NCI-H1105 (cell line): ENCODE measurements around the gene PSG6.
"Not testable (repeated sequence)": the region's sequence is repeated elsewhere in the genome, so short reads cannot be mapped to it uniquely, and the experiment has no call there.

Source experiments
- DNase-seq: peaks from one replicate; lab custom pipeline; 2025; lab: John Stamatoyannopoulos, UW

PSG6 gene

GRCh38 chr19:42906162-42906561, 11.5 kb downstream of the PSG6 start:
- not testable (repeated sequence) for DNase-seq

GRCh38 chr19:42900561-42900960, 17.1 kb downstream of the PSG6 start:
- DNase-seq, result not testable (repeated sequence)

DNA sequence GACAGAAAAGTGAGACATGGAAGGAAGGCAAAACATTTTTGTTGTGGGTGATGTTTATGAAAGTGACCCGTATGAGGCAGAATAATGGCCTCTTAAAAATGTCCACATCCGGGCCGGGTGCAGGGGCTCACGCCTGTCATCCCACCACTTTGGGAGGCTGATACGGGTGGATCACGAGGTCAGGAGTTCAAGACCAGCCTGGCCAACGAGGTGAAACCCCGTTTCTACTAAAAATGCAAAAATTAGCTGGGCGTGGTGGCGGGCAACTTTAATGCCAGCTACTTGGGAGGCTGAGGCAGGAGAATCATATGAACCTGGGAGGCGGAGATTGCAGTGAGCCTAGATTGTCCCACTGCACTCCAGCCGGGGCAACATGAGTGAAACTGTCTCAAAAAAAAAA, 18.0 kb downstream of the PSG6 start:
- not testable (repeated sequence) for DNase-seq

DNA sequence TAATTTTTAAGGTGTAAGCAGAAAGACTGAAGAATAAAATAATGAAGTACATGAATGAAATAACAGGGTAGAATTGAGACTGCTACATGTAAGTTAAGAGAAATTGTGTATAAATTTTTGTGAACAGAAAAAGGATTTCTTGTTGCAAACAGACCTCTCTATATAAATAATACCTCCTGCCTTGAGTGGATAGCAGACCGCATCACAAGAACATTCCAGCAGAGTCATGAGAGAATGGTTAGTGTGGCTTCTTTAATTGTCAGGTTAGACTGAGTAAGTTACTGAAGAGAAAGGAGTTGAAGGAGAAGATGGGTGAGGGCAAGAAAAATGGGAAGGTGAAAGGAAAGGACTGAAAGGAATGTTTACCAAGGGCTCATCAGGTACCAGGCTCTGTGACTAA, 18.6 kb downstream of the PSG6 start:
- DNase-seq, result not testable (repeated sequence)

DNA sequence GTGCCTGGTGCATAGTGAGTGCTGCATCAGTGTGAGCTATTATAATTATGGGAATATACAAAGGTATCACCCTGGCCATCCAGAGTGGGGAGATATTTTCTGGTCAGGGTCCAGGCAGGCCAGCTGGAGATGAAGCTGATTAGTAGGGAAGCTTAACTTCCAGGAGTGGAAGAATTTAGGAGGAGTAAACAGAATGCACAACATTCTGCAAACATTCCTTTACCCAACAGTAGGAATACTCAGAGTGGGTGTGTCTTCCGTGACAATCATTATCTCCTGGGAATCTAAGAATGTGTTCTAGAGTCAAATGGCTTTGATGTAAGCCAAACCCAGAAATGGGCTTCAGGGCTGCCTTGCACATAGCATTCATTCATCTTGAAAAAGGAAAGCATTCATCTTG, 19.0 kb downstream of the PSG6 start:
- DNase-seq, result not testable (repeated sequence)

- DNase-seq, result not testable (repeated sequence)
These were observed 20.0 kb downstream of the PSG6 start for GRCh38 chr19:42897729-42898128.

- DNase-seq, result not testable (repeated sequence)
These were observed 27.2 kb downstream of the PSG6 start for GRCh38 chr19:42890446-42890845.

GRCh38 chr19:42887876-42888445, 29.7 kb downstream of the PSG6 start:
- DNase-seq, result not testable (repeated sequence)

- DNase-seq, result not testable (repeated sequence)
These were observed 35.0 kb downstream of the PSG6 start for GRCh38 chr19:42882730-42883129.

GRCh38 chr19:42882010-42882409, 35.7 kb downstream of the PSG6 start:
- not testable (repeated sequence) for DNase-seq

- DNase-seq, result not testable (repeated sequence)
These were observed 36.4 kb downstream of the PSG6 start for GRCh38 chr19:42881279-42881678.

GRCh38 chr19:42880621-42881020, 37.1 kb downstream of the PSG6 start:
- DNase-seq, result not testable (repeated sequence)

GRCh38 chr19:42879613-42880012, 38.1 kb downstream of the PSG6 start, which contains the start of gene PSG1:
Gene PSG1 (minus strand): TSS chr19:42879713. CDS start chr19:42879581, 132 bp downstream.
- DNase-seq, result no peak

DNA sequence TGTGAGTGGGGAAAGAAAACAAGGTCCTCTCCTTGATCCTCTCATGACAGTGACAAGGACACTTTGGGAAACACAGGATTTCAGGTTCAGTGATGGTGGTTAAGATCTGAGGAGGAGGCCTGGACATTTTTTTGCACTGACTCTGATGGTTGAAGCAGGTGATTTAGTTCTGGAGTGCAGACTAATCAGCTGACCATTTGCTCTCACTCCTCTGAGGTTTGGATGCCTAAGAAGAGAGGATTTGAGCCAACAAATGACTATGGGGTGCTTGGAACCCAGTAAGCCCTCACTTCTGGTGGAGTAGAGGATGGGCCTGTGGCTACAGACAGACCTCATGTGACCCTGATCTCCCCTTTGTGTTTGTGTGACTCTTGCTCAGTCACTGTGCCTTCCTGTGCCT, 41.1 kb downstream of the PSG6 start:
- not testable (repeated sequence) for DNase-seq

DNA sequence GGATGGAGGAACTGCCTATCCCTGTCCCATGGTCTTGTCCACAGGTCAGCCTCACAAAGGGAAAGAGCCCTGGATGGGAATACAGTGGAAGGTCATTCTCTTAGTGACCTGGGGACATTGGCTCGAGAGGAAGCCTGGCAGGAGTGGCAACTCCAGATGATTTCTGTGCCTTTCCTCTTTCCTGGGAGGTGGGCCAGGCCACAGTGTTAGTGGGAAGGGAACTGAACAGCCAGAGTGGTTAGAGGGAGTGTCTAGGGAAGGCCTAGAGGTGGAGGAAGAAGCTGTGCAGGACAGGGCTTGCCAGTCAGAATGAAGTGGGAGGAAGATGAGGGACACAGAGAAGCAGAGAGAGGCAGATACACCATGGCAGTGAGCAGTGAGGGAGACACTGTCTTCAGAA, 41.8 kb downstream of the PSG6 start:
- DNase-seq, result not testable (repeated sequence)

- DNase-seq, result not testable (repeated sequence)
These were observed 42.5 kb downstream of the PSG6 start for GRCh38 chr19:42874901-42875813.

DNA sequence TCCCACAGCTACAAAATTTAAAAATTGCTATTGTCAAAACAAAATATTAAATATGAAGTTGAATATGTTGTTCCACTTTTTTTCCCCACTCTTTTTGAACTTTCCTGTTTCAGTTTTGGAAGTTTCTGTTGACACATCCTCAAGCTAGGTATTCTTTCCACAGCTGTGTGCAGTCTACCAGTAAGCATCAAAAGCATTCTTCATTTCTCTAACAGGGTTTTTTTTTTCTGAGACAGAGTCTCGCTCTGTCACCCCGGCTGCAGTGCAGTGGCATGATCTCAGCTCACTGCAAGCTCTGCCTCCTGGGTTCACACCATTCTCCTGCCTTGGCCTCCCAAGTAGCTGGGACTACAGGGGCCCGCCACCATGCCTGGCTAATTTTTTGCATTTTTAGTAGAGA, 43.6 kb downstream of the PSG6 start:
- not testable (repeated sequence) for DNase-seq

DNA sequence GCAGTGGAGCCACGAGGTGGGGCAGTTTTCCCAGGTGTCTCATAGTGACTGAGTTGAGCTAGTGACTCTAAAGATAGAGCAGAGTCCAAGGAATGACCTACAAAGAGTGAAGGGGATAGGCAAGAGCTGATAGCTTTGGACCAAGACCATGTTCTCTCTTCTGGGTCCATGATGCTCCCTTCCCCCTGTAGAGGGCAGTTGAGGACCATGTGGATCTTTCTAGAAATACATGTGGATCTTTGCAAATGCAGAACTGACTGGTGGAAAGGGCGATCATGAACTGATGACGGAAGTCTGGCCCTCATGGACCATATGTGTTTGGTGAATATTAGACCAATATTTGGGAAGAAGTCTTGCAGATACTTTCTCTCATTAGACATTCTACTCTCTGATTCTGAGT, 45.1 kb downstream of the PSG6 start:
- no peak for DNase-seq

DNA sequence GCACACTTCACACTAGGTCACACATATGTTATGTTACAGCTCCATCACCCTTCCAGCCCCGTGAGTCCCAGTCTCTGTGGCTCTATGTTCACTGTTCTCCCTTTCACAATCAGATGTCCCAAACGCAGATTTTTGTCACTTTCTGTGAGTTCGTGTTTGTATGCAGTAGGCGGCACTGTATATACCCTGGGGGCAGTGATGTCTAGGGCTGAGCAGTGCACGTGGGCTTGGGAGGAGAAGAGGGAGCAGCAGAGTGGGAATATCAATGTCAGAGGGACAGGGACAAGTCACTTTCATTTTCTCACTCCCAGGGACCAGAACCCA, 60.2 kb downstream of the PSG6 start:
- no peak for DNase-seq

- not testable (repeated sequence) for DNase-seq
These were observed 60.7 kb downstream of the PSG6 start for GRCh38 chr19:42856866-42857543.

DNA sequence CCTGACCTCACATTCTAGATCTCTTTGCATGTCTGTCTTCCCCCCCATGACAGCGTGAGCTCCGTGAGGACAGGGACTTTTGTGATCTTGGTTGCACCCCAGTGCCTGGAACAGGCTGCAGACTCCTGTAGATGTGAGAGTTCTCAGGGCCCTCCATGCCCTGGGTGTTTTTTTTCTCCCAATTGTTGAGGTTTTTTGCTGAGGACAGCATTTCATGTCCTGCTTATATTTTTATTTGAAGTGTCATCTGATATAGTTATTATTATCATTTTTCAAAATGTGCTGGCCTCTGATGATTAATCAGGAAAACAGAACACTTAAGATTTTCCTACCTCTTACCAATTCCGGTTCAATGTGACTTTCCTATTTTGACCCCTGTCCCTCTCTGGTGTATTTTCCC, 62.9 kb downstream of the PSG6 start:
- DNase-seq, result not testable (repeated sequence)

- DNase-seq, result not testable (repeated sequence)
These were observed 64.5 kb downstream of the PSG6 start for GRCh38 chr19:42853231-42853630.

GRCh38 chr19:42852821-42853220, 64.9 kb downstream of the PSG6 start:
- DNase-seq, result not testable (repeated sequence)
